ENCODE results near the gene ARSG.

DNA sequence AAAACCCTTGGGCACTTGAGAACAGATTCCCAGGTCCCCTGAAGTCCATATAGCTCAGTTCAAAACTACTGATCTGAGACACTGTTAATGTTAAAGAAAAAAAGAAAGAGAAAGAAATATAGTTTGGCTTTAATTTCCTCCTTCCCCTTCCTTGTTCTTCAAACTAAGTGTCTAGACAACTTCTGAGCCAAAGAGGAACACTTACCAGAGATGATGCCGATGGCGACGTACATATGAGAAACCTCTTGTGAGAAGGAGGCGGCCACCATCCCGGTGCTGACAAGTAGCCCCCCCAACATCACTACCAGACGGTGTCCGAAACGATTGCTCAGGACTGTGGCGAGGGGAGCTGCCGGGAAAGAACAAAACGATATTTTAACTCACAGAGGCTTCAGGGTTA, 17.6 kb upstream of the ARSG start:
- TF ChIP-seq, protein P1, sequence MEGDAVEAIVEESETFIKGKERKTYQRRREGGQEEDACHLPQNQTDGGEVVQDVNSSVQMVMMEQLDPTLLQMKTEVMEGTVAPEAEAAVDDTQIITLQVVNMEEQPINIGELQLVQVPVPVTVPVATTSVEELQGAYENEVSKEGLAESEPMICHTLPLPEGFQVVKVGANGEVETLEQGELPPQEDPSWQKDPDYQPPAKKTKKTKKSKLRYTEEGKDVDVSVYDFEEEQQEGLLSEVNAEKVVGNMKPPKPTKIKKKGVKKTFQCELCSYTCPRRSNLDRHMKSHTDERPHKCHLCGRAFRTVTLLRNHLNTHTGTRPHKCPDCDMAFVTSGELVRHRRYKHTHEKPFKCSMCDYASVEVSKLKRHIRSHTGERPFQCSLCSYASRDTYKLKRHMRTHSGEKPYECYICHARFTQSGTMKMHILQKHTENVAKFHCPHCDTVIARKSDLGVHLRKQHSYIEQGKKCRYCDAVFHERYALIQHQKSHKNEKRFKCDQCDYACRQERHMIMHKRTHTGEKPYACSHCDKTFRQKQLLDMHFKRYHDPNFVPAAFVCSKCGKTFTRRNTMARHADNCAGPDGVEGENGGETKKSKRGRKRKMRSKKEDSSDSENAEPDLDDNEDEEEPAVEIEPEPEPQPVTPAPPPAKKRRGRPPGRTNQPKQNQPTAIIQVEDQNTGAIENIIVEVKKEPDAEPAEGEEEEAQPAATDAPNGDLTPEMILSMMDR (tag by site-specific recombination; IDR thresholded peaks at IDR 0.05): no peak
- no peak for TF ChIP-seq SP2 (tag by site-specific recombination; IDR thresholded peaks at IDR 0.05)
- no peak for TF ChIP-seq ZNF274 (IDR thresholded peaks at IDR 0.05; ENCODE audit: low read length)
- TF ChIP-seq ZNF274 (tag by site-specific recombination; IDR thresholded peaks at IDR 0.05; ENCODE audit: borderline replicate concordance): no peak
- TF ChIP-seq ZNF664 (tag by site-specific recombination; IDR thresholded peaks at IDR 0.05): no peak
- no peak for TF ChIP-seq YY1 (tag by site-specific recombination; IDR thresholded peaks at IDR 0.05)
- TF ChIP-seq ZNF138 (tag by site-specific recombination; IDR thresholded peaks at IDR 0.05; ENCODE audit: borderline replicate concordance): no peak
- TF ChIP-seq ZNF473 (tag by site-specific recombination; IDR thresholded peaks at IDR 0.05): no peak
- no peak for TF ChIP-seq ZNF140 (tag by site-specific recombination; IDR thresholded peaks at IDR 0.05)
- no peak for TF ChIP-seq ZNF707 (tag by site-specific recombination; IDR thresholded peaks at IDR 0.05)
- no peak for TF ChIP-seq ZBTB17 (tag by site-specific recombination; IDR thresholded peaks at IDR 0.05)
